ENCODE data around the gene SIT1.

GRCh38 chr9:35698231-35698630 lies 47.5 kb upstream of the SIT1 start:
- TF ChIP-seq CTCF (IDR thresholded peaks at IDR 0.05) (no peak), POLR2A (IDR thresholded peaks at IDR 0.05) (no peak)

Measured in lower leg skin (tissue), 3 donors.